Tibial nerve (tissue), 3 donors: ENCODE results near the gene MAN1A1.

ENCODE experiments used
- CTCF ChIP-seq, 5 experiments: fragments of 200-600 bp in 3 of 5; fragments of 450-650 bp in 2 of 5; sonication (generic) in 3 of 5; IDR thresholded peaks; one replicate each; pipeline ENCODE4 v1.5.1; 2016 to 2019; ENCODE audit warnings: antibody characterized with exemption in 5 of 5, mild to moderate bottlenecking in 3 of 5, moderate library complexity in 2 of 5
- POLR2A ChIP-seq, 2 donors: fragments of 450-650 bp; IDR thresholded peaks; one replicate each; pipeline ENCODE4 v1.6.1; 2017; ENCODE audit warnings: antibody characterized with exemption in 2 of 2, mild to moderate bottlenecking in 2 of 2, moderate library complexity in 2 of 2

GRCh38 chr6:119138906-119139541, 210.5 kb downstream of the MAN1A1 start:
- TF ChIP-seq POLR2A (IDR thresholded peaks at IDR 0.05) (no peak), CTCF (IDR thresholded peaks at IDR 0.05) (no peak)
